ENCODE results near the gene ZNF214.

ZNF214 gene

GRCh38 chr11:7020183-7020917, at the start of gene ZNF214, which contains the start of gene NLRP14:
TSS of gene ZNF214 (minus strand) at chr11:7020346. CDS start at chr11:7002835, 17,511 bp downstream.
TSS of gene NLRP14 (plus strand) at chr11:7020479. CDS start at chr11:7038587, 18,108 bp downstream.
- no peak for DNase-seq

DNA sequence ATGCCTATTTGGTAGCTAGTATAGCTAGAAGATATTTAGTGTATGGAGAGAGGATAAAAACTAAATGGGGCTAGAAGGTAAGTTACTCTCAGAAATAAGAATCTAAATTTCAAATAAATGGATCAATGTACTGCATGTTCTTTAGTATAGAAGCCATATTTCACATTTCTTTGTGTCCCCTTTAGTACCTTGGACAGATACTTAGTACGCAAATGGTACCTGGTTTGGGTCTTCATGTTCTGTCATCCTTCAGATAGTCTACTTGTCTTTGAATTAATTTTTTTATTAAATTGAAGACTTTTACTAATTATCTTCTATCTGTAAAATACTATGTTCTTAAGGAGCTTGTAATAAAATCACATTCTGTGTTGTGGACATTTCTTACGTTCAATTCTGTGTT, 42.4 kb upstream of the ZNF214 start:
- DNase-seq = no peak

GRCh38 chr11:7060868-7061267, 40.7 kb upstream of the ZNF214 start:
- no peak for DNase-seq

GRCh38 chr11:7057641-7058040, 37.5 kb upstream of the ZNF214 start:
- no peak for DNase-seq

DNA sequence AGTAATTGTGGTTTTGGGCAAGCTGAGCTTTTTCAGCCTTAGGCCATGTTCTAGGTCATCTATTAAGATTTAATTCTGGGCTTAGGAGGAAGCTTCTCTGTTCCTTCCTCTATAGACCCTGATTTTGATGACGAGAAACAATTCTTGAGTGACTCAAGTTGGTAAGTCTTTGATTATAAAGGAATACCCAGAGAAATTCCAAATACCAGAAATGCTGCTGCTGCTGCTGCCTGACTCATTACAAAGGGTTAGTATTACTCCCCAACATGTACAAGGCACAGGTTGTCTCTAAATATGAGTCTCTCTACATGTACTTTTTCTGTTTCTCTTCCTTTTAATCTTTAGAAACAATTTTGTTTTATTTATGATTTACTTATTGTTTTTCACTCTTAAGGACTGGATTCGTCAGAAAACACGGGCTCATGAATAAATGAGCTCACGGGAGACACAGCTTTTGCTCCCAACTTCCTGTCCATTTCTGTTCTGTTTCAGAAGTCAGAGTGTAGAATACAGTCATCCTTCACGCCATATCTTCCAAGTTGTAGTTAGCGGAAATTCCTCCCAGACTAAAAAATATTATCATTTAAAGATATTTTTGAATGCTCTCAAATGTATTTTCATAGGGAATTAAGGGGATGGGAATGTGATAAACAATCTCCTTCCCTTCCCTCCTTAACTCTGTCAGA, 36.8 kb upstream of the ZNF214 start:
- no peak for DNase-seq

DNA sequence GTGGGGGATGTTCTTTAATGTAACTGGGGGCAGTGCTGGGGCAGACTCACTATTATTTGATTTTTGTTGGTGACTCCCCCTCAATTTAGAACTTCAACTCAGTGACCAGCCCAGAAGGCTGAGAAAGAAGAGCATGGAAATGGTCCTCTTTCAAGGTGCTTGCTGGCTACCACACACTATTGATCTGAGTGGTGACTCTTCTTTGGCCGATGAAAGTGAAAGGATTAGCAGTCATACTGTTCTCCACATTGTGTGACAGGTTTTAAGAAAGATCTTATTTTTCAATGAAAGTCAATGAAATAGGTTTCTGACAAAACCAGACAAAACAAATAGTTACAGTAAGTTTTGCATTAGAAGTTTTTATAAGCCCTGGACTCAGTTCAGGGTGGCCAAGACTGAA, 30.0 kb upstream of the ZNF214 start:
- no peak for DNase-seq

GRCh38 chr11:7046474-7047175, 26.5 kb upstream of the ZNF214 start:
- no peak for DNase-seq

DNA sequence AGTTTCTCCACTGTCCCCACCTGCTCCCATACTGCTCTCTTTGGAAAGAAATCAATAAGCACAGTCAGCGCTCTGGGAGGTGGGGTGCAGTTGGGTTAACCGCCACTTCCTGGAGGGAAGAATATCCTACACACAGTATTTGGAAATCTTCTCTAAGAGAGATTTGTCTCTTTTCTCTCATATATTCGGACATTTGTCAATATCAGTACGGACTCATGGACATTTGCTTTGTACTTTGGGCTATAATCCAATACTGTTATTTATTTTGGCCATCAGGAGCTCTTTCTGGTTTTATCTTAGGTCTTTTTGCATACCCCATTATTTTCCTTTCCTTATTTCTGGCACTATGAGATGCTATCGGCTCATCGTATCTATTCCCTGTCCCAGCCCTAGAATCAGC, 13.9 kb upstream of the ZNF214 start:
- no peak for DNase-seq

DNA sequence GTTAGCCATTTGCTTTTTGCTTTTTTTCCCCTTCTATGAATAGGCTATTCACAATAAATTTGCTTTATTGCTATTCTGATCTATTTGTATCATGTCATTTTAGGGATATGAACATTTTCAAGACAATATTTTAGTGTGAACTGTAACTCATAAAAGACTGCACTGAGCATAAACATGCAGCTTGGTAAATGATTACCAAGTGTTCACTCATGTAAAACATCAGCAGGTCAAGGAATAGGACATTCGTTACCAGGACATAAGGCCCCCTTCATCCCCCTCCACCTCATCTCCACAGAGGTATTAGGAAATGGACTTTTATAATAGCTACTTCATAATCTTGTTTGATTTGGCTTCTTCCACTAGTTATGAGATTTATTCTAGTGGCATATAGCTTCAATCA, 12.5 kb upstream of the ZNF214 start:
- DNase-seq = no peak

GRCh38 chr11:7031471-7031871, 11.3 kb upstream of the ZNF214 start:
- no peak for DNase-seq

DNA sequence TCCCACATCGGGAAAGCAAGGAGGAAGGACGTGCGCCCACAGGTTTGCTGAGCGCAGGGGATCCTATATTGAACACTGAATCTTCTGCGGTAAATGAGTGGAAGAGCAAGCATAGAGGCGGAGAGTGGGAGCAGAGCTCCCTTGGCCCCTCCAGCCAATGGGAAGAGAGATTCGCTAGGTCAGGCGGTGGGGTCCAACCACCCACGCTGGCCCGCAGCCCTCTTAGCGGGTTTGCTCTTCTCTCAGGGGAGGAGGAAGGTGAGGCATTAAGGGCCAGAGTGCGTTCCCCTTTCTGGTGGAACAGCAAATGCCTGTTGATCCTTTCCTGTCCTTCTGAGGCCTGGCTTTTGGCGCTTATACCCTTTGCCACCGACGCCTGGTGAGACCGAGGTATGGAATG, 10.7 kb upstream of the ZNF214 start:
- DNase-seq = no peak

GRCh38 chr11:7028141-7028540, 8.0 kb upstream of the ZNF214 start:
- DNase-seq = no peak

- no peak for DNase-seq
Measured at GRCh38 chr11:7021318-7021717, 1.2 kb upstream of the ZNF214 start.

DNA sequence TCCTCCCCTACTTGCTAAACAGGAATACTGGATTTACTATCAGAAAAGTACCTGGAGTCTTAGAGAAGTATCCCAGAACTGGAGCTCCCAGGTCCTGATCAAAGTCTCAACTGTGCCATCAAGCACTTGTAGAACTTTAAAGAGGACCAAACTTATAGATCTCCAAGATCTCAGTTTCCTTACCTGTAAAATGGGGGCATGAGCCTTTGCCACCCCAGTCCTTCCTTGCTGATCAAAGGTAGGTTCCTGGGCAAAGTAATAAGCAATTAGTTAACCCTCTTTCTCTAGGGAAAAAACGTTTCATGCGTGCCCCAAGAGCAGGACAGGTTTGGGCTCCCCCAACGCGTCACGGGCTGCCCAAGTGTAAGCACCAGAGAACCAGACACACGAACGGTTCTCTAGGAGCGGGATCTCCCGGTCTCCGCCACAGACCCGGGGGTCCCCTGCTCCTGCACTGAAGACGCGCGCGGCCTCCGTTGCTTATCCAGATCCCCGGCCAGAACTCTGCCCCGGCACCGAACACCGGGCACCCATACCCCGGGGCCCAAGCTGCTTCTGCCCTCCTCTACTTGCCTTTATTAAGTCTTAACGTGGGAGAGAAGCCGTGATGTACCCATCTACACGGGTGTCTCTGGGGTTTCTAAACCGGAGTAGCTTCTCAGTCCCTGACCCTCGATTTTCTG, 505 bp downstream of the ZNF214 start:
- DNase-seq = no peak

DNA sequence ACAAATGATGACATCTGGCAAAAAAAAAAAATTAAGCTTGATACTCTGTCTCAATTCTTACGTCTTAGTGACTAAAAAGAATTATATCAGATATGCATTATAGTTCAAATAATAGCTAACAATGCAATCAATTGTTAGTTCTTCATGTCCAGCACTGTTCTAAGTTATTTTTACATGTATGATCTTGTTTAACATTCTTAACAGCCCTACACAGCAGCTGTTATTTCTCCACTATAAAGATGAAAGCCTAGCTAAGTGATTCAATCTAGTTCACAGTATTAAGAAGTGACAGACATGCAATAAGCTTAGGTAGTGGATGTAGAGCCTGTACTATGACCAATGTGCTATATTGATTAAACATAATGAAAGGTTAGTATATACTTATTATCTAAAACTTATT, 4.1 kb downstream of the ZNF214 start:
- no peak for DNase-seq

DNA sequence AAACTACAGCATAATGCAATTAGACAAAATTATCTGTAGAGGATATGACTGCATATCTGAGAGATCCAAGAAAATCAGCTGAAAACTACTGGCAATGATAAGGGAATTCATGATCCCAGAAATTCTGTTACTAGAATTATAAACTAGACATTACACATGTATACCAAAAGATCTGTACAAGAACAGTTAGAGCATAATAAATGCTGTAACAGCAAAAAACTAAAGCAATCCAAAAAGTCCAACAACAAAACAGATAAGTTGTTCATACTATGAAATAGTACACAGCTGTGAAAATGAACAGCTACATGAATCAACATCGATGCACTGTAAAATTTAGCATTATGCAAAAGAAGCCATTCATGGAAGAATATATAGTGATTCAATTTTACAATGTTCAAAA, 6.0 kb downstream of the ZNF214 start:
- DNase-seq = no peak

- DNase-seq = no peak
Measured at GRCh38 chr11:7004482-7004881, 15.7 kb downstream of the ZNF214 start.

DNA sequence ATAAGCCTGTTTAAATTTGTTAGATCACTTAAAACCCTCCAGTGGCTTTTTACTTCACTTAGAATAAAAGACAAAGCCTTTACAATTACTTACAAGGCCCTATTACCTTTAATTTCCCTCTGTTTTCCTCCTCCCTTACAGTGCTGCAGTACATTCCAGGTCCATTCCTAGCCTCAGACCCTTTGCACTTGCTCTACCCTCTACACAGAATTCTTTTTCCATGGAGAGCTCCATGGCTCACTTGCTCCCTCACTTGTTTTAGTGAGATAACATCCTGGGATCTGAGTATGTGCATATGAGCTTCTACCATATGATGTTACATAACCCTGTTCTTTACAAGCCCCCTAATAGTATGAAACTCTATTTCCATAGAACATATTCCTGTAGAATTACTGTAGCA, 24.4 kb downstream of the ZNF214 start:
- DNase-seq = no peak

DNA sequence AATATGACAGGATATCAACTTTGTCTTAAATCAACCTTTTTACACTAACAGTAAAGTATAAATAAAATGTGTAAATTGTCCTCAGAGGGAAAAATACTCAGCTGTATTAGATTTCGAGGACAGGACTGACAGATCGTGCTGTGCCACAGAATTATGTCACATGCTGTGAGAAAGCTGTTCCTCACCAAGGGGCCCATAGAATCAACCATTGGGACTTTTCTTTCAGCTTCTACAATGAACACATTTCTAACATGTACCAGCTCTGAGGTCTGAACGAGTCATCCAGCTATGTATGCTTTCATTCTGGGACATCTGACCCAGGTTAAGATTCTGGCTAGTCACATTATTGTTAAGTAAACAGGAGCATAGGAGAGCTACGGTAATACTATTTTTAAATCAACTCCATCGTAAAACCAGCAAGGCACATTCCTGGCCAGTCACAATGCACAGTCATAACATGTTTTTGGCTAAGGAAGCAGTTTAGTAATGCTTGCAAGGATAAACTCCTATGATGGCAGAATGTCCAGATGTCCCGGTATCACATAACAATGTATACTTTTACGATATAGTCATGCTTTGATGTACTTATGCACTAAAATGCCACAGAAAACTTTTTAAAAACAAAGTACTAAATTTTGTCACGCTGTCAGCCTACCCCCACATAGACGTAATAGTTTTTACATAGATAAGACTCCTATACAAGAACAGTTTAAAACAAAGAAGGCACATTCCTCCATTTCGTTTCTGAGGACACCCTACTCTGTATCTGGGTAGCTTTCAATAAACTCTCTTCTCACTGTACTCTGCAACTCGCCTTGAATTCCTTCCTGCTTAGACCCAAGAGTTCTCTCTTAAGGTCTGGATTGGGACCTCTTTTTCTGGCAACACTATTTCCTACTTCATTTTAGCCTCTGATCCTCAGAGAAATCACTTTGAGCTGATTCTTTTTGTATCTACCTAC, 27.4 kb downstream of the ZNF214 start:
- DNase-seq = no peak

- DNase-seq = no peak
Measured at GRCh38 chr11:6992026-6992425, 28.1 kb downstream of the ZNF214 start.

GRCh38 chr11:6991227-6991626, 28.9 kb downstream of the ZNF214 start:
- DNase-seq = no peak

DNA sequence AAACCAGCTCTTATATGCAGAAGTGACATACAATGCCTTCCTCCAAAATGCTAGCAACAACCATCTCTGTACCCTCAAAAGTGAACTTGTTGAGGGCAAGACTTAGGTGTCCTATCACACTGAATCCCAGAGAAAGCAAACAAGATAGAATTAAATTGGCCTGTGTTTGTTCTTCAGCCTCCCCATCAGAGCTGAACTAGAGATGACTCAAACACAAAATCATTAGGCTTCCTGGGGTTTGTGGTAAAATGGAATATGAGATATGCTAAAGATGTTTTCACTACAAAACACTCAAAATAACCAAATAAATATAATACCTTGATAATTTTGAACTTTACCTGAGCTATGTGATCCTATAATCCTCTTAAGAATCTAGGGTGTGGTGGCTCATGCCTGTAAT, 31.6 kb downstream of the ZNF214 start:
- no peak for DNase-seq

All from stimulated activated CD8-positive, alpha-beta memory T cell treated with anti-CD3 and anti-CD28 coated beads, Interleukin-4, amount 100 ng/mL, for 48 hours (primary cell).